MCF 10A (cell line): ENCODE measurements around the gene GPRC6A. TPM values are rescaled to one million over a fixed set of nuclear protein-coding genes. Genes with fewer than 3 reads are reported as not detected.

Source experiments
- BruUV-seq: library from RNA; stranded (reverse); fragments of 400-500 nt; replicated peaks from 2 replicates; lab custom pipeline; 2021; lab: Mats Ljungman, UMichigan
- CTCF ChIA-PET: fragments of 300-600 bp; sonication (Branson Sonifier 250); formaldehyde crosslinking; extraction: SDS; loops from one replicate; lab custom pipeline; 2021; ENCODE audit warnings: antibody characterized with exemption, inconsistent platforms; lab: Yijun Ruan, JAX
- POLR2A ChIA-PET: fragments of 300-600, 350-650 bp; sonication (Branson Sonifier 250); formaldehyde crosslinking; extraction: SDS; loops from one replicate; lab custom pipeline; 2020; ENCODE audit warnings: antibody characterized with exemption, inconsistent platforms; lab: Yijun Ruan, JAX
- DNase-seq: peaks from one replicate; pipeline ENCODE4 v3.0.0-alpha.2; 2018; ENCODE audit not compliant: unreplicated experiment
- H3K27ac Mint-ChIP-seq: one replicate; pipeline ENCODE4 v1.8.0; 2022; ENCODE audit warnings: mild to moderate bottlenecking, low read depth, mixed read lengths; ENCODE audit not compliant: unreplicated experiment
- H3K27me3 Mint-ChIP-seq: one replicate; pipeline ENCODE4 v1.8.0; 2022; ENCODE audit warnings: mixed read lengths; ENCODE audit not compliant: insufficient read depth, unreplicated experiment
- H3K36me3 Mint-ChIP-seq: one replicate; pipeline ENCODE4 v1.8.0; 2022; ENCODE audit warnings: mild to moderate bottlenecking, moderate library complexity, mixed read lengths; ENCODE audit not compliant: insufficient read depth, unreplicated experiment
- H3K4me1 Mint-ChIP-seq: one replicate; pipeline ENCODE4 v1.8.0; 2022; ENCODE audit warnings: mixed read lengths; ENCODE audit not compliant: insufficient read depth, unreplicated experiment
- H3K4me3 Mint-ChIP-seq: one replicate; pipeline ENCODE4 v1.8.0; 2022; ENCODE audit warnings: mild to moderate bottlenecking, moderate library complexity, mixed read lengths; ENCODE audit not compliant: unreplicated experiment
- H3K9me3 Mint-ChIP-seq: one replicate; pipeline ENCODE4 v1.8.0; 2022; ENCODE audit warnings: mixed read lengths; ENCODE audit not compliant: unreplicated experiment
- intact Hi-C: fragments of 100-400 bp; cut with micrococcal nuclease; formaldehyde crosslinking; loops from 2 replicates; pipeline ENCODE4 v1.14.1; 2022
- total RNA-seq: library from RNA; stranded (reverse); gene quantifications from 2 replicates; pipeline ENCODE4 v1.2.3, GENCODE V29; 2022
- TF ChIP-seq, protein P1 (sequence below): fragments of 200-600 bp; IDR thresholded peaks from one replicate; pipeline ENCODE4 v1.8.0; 2022; ENCODE audit warnings: antibody characterized with exemption, mild to moderate bottlenecking; ENCODE audit not compliant: unreplicated experiment

Gene GPRC6A
- total RNA-seq, 1 experiment from 2014 or later = not detected

DNA sequence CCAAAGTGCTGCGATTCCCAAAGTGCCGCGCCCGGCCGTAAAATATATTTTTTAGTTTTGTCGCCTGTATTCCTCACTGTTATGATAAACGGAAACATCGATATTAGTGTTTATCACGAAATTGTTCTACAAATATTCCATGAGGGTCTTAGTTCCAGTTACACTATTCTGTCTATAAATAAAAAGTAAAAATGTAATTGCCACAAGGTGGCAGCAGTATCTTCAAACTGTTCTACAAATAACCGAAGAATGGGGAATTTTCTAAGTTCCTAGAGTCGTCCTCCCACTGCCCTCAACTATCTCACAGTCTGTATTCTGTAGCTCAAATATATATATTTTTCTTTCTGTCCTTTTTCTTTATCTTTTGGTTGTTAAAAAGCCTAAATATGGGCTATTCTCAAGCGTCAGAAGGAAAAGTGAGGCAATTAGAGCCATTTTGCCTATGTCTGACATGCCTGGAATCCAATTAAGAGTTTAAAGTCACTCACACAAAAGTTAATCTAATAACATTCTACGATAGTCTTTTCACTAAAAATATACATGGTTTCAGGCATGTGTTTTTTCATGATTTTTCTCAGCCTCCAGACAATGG, 49.2 kb downstream of the GPRC6A start:
- Mint-ChIP-seq H3K4me1 (peaks cover 6% of the 10 kb centered on the region), H3K27me3 (no peaks in the 10 kb centered on the region), H3K36me3 (no peaks in the 10 kb centered on the region), H3K27ac (no peak overlapping the region), H3K4me3 (no peak overlapping the region), H3K9me3 (no peaks in the 10 kb centered on the region)
- TF ChIP-seq, protein P1, sequence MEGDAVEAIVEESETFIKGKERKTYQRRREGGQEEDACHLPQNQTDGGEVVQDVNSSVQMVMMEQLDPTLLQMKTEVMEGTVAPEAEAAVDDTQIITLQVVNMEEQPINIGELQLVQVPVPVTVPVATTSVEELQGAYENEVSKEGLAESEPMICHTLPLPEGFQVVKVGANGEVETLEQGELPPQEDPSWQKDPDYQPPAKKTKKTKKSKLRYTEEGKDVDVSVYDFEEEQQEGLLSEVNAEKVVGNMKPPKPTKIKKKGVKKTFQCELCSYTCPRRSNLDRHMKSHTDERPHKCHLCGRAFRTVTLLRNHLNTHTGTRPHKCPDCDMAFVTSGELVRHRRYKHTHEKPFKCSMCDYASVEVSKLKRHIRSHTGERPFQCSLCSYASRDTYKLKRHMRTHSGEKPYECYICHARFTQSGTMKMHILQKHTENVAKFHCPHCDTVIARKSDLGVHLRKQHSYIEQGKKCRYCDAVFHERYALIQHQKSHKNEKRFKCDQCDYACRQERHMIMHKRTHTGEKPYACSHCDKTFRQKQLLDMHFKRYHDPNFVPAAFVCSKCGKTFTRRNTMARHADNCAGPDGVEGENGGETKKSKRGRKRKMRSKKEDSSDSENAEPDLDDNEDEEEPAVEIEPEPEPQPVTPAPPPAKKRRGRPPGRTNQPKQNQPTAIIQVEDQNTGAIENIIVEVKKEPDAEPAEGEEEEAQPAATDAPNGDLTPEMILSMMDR = peak; percentile 29
- no TSS peak for BruUV-seq
- peak; percentile 49 for DNase-seq
- ChIA-PET CTCF (interaction anchor here (0.6 to 3.1 kb wide), 17 partner anchors 10 to 1277 kb away, joined by 3 to 56 read pairs (median 5); no protein-coding TSS in a partner anchor), POLR2A (no interaction called here)
- intact Hi-C loops = loop anchor here (1.0 kb wide), 2 partner anchors 68 to 190 kb away; no protein-coding TSS in a partner anchor

DNA sequence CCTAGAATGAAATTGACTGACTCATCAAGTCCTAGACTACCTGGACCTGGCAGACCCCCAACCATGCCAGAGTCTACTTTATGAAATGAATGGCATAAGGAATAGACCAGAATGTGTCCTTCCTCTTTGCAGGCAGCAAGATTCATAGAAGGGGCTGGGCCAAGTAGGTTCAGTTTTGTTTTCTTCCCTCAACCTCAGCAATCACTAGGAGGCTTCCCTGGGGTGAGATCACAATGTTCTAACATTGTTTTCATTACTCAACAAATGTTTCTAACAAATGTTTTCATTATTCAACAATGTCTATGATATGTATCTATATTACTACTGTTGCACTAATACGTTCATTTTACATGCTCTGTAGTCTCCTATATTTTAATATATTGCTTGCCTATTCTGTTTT, 55.0 kb downstream of the GPRC6A start:
- POLR2A ChIA-PET = no interaction called here
- Mint-ChIP-seq H3K4me3 (no peak overlapping the region), H3K27me3 (no peaks in the 10 kb centered on the region), H3K36me3 (no peaks in the 10 kb centered on the region), H3K4me1 (peaks cover 10% of the 10 kb centered on the region), H3K27ac (peak overlapping the region; percentile 32), H3K9me3 (no peaks in the 10 kb centered on the region)
- CTCF ChIA-PET = no interaction called here
- BruUV-seq = no TSS peak
- TF ChIP-seq, protein P1 = no peak
- intact Hi-C loops = no loop called here
- peak; percentile 47 for DNase-seq

DNA sequence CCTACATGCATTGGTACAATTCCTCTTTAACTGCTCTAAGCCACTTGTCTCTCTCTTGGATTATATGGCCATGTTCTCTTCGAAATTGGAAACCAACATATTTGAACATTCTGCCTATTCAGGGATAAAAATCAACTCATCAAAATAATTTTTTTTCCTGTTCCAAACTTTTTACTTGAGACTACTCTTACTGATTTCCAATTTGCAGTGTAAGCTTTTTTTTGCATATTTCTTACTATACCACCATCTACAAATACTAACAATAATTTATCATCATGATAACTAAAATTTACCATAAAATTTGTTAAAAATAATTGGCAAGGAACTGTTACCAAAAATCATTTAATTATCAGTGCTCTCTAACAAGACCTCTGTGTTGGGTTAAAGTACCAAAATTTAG, 56.4 kb downstream of the GPRC6A start:
- intact Hi-C loops = no loop called here
- peaks cover 10% of the 10 kb centered on the region for H3K4me1 Mint-ChIP-seq
- POLR2A ChIA-PET = no interaction called here
- TF ChIP-seq, protein P1 = no peak
- H3K4me3 Mint-ChIP-seq = no peak overlapping the region
- no peaks in the 10 kb centered on the region for H3K36me3 Mint-ChIP-seq
- no peaks in the 10 kb centered on the region for H3K9me3 Mint-ChIP-seq
- BruUV-seq = no TSS peak
- H3K27me3 Mint-ChIP-seq = peaks cover under 1% of the 10 kb centered on the region
- H3K27ac Mint-ChIP-seq = no peak overlapping the region
- DNase-seq = no peak
- CTCF ChIA-PET = no interaction called here

DNA sequence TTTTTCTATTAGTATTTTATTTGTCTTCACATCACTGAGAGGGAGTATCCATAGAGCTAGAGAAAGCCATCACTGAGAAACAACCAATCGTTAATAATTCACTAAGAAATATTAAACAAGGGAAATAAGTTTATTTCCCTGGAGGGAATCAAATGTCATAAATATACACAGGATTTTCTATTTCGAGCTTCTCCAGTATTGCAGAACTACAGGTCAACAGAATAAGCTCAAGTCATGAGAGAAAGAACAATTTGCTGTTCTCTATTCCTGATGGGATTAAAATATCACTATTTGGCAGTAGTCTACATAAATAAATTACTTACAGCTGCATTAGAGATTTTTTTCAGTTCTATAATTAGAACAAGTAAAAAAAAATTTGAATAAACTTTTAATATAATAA, 61.2 kb downstream of the GPRC6A start:
- no peak overlapping the region for H3K4me3 Mint-ChIP-seq
- intact Hi-C loops = no loop called here
- H3K27me3 Mint-ChIP-seq = peaks cover 21% of the 10 kb centered on the region
- ChIA-PET POLR2A (interaction anchor here (0.7 kb wide), 1 partner anchor 1264 kb away, joined by 3 read pairs; no protein-coding TSS in a partner anchor), CTCF (interaction anchor here (0.6 to 5.5 kb wide), 2 partner anchors 11 to 447 kb away, joined by 3 to 39 read pairs; no protein-coding TSS in a partner anchor)
- no peaks in the 10 kb centered on the region for H3K36me3 Mint-ChIP-seq
- BruUV-seq = no TSS peak
- no peaks in the 10 kb centered on the region for H3K4me1 Mint-ChIP-seq
- H3K27ac Mint-ChIP-seq = no peak overlapping the region
- DNase-seq = no peak
- no peaks in the 10 kb centered on the region for H3K9me3 Mint-ChIP-seq
- TF ChIP-seq, protein P1 = no peak
